Fibroblast of mammary gland (primary cell): ENCODE results near the gene ZNF488.

Source experiments
- DNase-seq: peaks from one replicate; pipeline ENCODE4 v3.0.0-alpha.2; 2010; ENCODE audit warnings: low read depth
- H3K4me3 ChIP-seq: 2 replicates; pipeline ENCODE4 v1.5.1; 2011; ENCODE audit warnings: low read depth, mild to moderate bottlenecking, low read length, moderate library complexity; ENCODE audit not compliant: control insufficient read depth
- CTCF ChIP-seq: conservative IDR thresholded peaks from 2 replicates; pipeline ENCODE4 v1.5.1; 2011; ENCODE audit warnings: low read depth, low read length, inconsistent platforms; ENCODE audit not compliant: control insufficient read depth, insufficient read depth

ZNF488 gene

GRCh38 chr10:47414752-47415519 lies 30.8 kb upstream of the ZNF488 start:
- DNase-seq, result no peak
- H3K4me3 ChIP-seq, result no peak overlapping the region
- no peak for TF ChIP-seq CTCF

GRCh38 chr10:47414227-47414592 lies 30.1 kb upstream of the ZNF488 start:
- H3K4me3 ChIP-seq, result no peak overlapping the region
- no peak for DNase-seq
- no peak for TF ChIP-seq CTCF

- no peak for TF ChIP-seq CTCF
- DNase-seq, result no peak
- no peak overlapping the region for H3K4me3 ChIP-seq
Measured at GRCh38 chr10:47413531-47414226, 29.6 kb upstream of the ZNF488 start.

- no peak for TF ChIP-seq CTCF
- peak; percentile 27 for DNase-seq
- no peak overlapping the region for H3K4me3 ChIP-seq
Measured at GRCh38 chr10:47412869-47413268, 28.8 kb upstream of the ZNF488 start.

- H3K4me3 ChIP-seq, result no peak overlapping the region
- DNase-seq, result no peak
- TF ChIP-seq CTCF, result no peak
Measured at GRCh38 chr10:47412177-47412730, 28.2 kb upstream of the ZNF488 start.

GRCh38 chr10:47410862-47411261 lies 26.8 kb upstream of the ZNF488 start:
- DNase-seq, result no peak
- no peak for TF ChIP-seq CTCF
- H3K4me3 ChIP-seq, result no peak overlapping the region

GRCh38 chr10:47410271-47410670 lies 26.2 kb upstream of the ZNF488 start:
- DNase-seq, result no peak
- no peak for TF ChIP-seq CTCF
- no peak overlapping the region for H3K4me3 ChIP-seq
